Measurements from ENCODE around the gene SLC25A44. TPM values are rescaled to one million over a fixed set of nuclear protein-coding genes. Genes with fewer than 3 reads are reported as not detected.

The SLC25A44 gene
- total RNA-seq, 1 experiment from 2014 or later, result 40.2 TPM

GRCh38 chr1:156241926-156242325 lies 48.0 kb downstream of the SLC25A44 start, which contains the start of gene BGLAP:
BGLAP (plus strand) TSS chr1:156242184; CDS start chr1:156242232, 48 bp downstream.
- Histone ChIP-seq H3K14ac (ENCODE audit: insufficient read depth, low read length) (no peak within 1 kb of the TSS), H3K9ac (ENCODE audit: extremely low read depth, insufficient read length, low read length) (no peak within 1 kb of the TSS), H4K8ac (replicated peaks; ENCODE audit: insufficient read length, low read depth, low read length) (no peak within 1 kb of the TSS), H4K91ac (ENCODE audit: insufficient read length, low read depth, low read length) (no peak within 1 kb of the TSS), H3K23ac (ENCODE audit: insufficient read length, low read depth, low read length) (no peak within 1 kb of the TSS), H2BK120ac (ENCODE audit: low read depth, low read length, poor library complexity, severe bottlenecking) (no peak within 1 kb of the TSS), H2BK5ac (ENCODE audit: insufficient read length, low read length) (no peak within 1 kb of the TSS), H2BK15ac (ENCODE audit: low read depth, low read length) (no peak within 1 kb of the TSS), H3K79me2 (ENCODE audit: insufficient read depth, low read length) (no peaks in the 10 kb centered on the region), H3K79me1 (ENCODE audit: insufficient read depth, low read depth, low read length, poor library complexity, severe bottlenecking) (no peaks in the 10 kb centered on the region), H2AFZ (ENCODE audit: low read length) (no peak within 1 kb of the TSS), H3K27ac (ENCODE audit: insufficient read length, low read depth, low read length) (no peak within 1 kb of the TSS), H3K27me3 (ENCODE audit: insufficient read depth, low read length) (no peaks in the 10 kb centered on the region), H3K4me2 (ENCODE audit: insufficient read depth, insufficient read length, low read length) (no peak within 1 kb of the TSS), H3K18ac (ENCODE audit: insufficient read length, low read depth, low read length) (no peak within 1 kb of the TSS), H3K23me2 (ENCODE audit: insufficient read length, low read depth, low read length, poor library complexity, severe bottlenecking) (peaks cover 3% of the 10 kb centered on the region), H2BK12ac (ENCODE audit: insufficient read length, low read depth, low read length) (no peak within 1 kb of the TSS), H2BK20ac (ENCODE audit: low read depth, low read length, poor library complexity, severe bottlenecking) (no peak within 1 kb of the TSS), H3K9me3 (ENCODE audit: control insufficient read depth, low read depth, low read length) (no peaks in the 10 kb centered on the region), H4K5ac (ENCODE audit: insufficient read length, low read depth, low read length) (no peak within 1 kb of the TSS), H4K20me1 (ENCODE audit: control insufficient read depth, insufficient read depth, insufficient read length) (no peaks in the 10 kb centered on the region), H3T11ph (ENCODE audit: low read length) (no peak within 1 kb of the TSS), H3K4me1 (ENCODE audit: insufficient read depth, low read length) (no peaks in the 10 kb centered on the region), H3K56ac (ENCODE audit: insufficient read length, low read depth, low read length) (no peak within 1 kb of the TSS), H2AK5ac (ENCODE audit: insufficient read length, low read length) (no peak within 1 kb of the TSS), H3K4ac (ENCODE audit: low read depth, low read length) (no peak within 1 kb of the TSS)
- no peaks in the 10 kb centered on the region for H3K9me3 Mint-ChIP-seq
- DNase-seq, result no peak
- H3K27me3 Mint-ChIP-seq (ENCODE audit: low read depth), result peaks cover 4% of the 10 kb centered on the region; the same call in 1 of the 2 replicates
- peaks cover 2 to 6% of the 10 kb centered on the region in 2 experiments for H3K4me1 Mint-ChIP-seq
- peaks cover 10 to 33% (median 29%) of the 10 kb centered on the region in 3 experiments; a peak in 6 of 7 replicates for H3K36me3 Mint-ChIP-seq (ENCODE audit: insufficient read depth in 1 of 3, low read depth in 3 of 3)
- H3K4me3 Mint-ChIP-seq, result no peak within 1 kb of the TSS
- no CpG with 5 or more reads among the region's 14 CpGs for WGBS (ENCODE audit: extremely low coverage, insufficient read length, low lambda C conversion rate)
- TF ChIP-seq, protein P1, sequence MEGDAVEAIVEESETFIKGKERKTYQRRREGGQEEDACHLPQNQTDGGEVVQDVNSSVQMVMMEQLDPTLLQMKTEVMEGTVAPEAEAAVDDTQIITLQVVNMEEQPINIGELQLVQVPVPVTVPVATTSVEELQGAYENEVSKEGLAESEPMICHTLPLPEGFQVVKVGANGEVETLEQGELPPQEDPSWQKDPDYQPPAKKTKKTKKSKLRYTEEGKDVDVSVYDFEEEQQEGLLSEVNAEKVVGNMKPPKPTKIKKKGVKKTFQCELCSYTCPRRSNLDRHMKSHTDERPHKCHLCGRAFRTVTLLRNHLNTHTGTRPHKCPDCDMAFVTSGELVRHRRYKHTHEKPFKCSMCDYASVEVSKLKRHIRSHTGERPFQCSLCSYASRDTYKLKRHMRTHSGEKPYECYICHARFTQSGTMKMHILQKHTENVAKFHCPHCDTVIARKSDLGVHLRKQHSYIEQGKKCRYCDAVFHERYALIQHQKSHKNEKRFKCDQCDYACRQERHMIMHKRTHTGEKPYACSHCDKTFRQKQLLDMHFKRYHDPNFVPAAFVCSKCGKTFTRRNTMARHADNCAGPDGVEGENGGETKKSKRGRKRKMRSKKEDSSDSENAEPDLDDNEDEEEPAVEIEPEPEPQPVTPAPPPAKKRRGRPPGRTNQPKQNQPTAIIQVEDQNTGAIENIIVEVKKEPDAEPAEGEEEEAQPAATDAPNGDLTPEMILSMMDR (conservative IDR thresholded peaks at IDR 0.05), result no peak
- H3K27ac Mint-ChIP-seq, result peak within 1 kb of the TSS; percentile 55 to 80 (median 64); a peak in 3 of 7 replicates

All from H9 (cell line).